ENCODE data around the gene DNAH3.

DNA sequence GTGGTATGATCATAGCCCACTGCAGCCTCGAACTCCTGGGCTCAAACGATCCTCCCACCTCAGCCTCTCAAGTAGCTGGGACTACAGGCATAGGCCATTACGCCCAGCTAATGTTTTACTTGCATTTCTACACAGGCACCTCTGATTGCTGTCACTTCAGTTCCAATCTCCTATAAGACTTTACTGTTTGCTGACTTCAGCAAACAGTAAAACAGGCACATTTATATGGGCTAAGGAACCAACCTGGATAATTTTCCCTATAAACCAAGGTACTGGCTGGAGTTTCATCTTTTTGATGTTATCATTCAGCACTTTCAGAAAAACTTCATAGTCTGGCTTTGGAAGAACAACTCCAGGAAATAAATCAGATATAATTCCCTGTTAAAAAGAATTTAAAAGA, 114.2 kb downstream of the DNAH3 start:
- TF ChIP-seq NFYB (CRISPR knock-in tag; conservative IDR thresholded peaks at IDR 0.05; ENCODE audit: low read depth): no peak
- TF ChIP-seq TP53 (CRISPR knock-in tag; IDR thresholded peaks at IDR 0.05): no peak
- TF ChIP-seq CTCF (IDR thresholded peaks at IDR 0.05): no peak
- no peak for TF ChIP-seq IRF1 (CRISPR knock-in tag; IDR thresholded peaks at IDR 0.05)
- TF ChIP-seq, protein P1, sequence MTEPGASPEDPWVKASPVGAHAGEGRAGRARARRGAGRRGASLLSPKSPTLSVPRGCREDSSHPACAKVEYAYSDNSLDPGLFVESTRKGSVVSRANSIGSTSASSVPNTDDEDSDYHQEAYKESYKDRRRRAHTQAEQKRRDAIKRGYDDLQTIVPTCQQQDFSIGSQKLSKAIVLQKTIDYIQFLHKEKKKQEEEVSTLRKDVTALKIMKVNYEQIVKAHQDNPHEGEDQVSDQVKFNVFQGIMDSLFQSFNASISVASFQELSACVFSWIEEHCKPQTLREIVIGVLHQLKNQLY (CRISPR knock-in tag; IDR thresholded peaks at IDR 0.05): no peak
- no peak for TF ChIP-seq FOXP4 (CRISPR knock-in tag; IDR thresholded peaks at IDR 0.05)
- TF ChIP-seq, protein P2, sequence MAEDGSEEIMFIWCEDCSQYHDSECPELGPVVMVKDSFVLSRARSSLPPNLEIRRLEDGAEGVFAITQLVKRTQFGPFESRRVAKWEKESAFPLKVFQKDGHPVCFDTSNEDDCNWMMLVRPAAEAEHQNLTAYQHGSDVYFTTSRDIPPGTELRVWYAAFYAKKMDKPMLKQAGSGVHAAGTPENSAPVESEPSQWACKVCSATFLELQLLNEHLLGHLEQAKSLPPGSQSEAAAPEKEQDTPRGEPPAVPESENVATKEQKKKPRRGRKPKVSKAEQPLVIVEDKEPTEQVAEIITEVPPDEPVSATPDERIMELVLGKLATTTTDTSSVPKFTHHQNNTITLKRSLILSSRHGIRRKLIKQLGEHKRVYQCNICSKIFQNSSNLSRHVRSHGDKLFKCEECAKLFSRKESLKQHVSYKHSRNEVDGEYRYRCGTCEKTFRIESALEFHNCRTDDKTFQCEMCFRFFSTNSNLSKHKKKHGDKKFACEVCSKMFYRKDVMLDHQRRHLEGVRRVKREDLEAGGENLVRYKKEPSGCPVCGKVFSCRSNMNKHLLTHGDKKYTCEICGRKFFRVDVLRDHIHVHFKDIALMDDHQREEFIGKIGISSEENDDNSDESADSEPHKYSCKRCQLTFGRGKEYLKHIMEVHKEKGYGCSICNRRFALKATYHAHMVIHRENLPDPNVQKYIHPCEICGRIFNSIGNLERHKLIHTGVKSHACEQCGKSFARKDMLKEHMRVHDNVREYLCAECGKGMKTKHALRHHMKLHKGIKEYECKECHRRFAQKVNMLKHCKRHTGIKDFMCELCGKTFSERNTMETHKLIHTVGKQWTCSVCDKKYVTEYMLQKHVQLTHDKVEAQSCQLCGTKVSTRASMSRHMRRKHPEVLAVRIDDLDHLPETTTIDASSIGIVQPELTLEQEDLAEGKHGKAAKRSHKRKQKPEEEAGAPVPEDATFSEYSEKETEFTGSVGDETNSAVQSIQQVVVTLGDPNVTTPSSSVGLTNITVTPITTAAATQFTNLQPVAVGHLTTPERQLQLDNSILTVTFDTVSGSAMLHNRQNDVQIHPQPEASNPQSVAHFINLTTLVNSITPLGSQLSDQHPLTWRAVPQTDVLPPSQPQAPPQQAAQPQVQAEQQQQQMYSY (CRISPR knock-in tag; IDR thresholded peaks at IDR 0.05): no peak
- TF ChIP-seq ZNF121 (CRISPR knock-in tag; IDR thresholded peaks at IDR 0.05): no peak
